CD4-positive, alpha-beta T cell treated with Interleukin-15 for 4 hours (primary cell): ENCODE results near the gene PAGR1.

ENCODE experiments used
- DNase-seq: peaks from one replicate; pipeline ENCODE4 v3.0.0-alpha.2; 2020; ENCODE audit warnings: low spot score

The PAGR1 gene

DNA sequence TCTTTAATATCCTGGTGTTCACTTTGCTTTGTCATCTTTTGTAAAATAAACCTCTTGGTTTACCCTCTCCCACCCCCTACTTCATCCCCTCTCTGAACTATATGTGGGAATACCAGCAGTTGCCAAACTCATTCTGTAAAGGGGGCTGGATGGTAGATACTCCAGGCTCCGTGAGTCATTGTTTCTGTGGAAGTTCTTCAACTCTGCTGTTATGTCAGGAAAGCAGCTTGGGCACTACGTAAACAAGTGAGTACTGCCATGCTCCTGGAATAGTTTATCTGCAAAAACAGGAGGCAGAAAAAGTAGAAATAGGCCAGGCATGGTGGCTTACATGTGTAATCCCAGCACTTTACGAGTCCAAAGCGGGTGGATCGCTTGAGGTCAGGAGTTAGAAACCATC is 21.9 kb downstream of the PAGR1 start:
- no peak for DNase-seq

DNA sequence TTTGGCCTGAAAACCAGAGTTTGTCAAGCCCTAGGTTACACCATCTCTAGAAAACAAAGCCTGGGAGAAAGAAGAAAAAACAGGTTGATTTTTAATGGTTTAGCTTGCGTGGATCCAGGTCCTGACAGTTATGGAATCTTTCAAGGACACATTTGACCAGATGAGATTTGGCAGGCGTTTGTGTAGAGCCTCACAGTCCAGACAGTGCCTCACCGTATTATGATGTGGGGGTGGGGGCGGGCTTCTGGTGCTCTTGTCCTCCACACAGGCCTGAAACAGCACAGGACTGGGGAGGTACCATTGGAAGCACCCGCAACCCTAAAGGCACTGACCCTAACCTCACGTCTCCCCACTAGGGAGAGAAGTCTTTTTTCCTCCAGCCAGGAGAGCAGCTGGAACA is 23.9 kb downstream of the PAGR1 start:
- DNase-seq, result no peak

DNA sequence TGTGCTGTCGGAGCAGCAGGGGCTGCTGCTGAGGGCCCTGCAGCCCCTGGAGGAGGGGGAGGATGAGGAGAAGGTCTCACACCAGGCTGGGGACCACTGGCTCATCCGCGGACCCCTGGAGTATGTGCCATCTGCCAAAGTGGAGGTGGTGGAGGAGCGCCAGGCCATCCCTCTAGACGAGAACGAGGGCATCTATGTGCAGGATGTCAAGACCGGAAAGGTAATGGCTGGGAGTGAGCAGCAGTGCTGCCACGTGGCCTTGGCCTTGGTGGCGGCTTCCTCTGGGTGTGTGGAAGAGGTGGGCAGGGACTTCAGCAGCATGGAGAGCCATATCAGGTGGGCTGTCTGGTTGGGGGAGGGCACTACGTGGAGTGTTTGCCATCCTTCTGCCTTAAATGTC is 24.3 kb downstream of the PAGR1 start:
- DNase-seq, result no peak

DNA sequence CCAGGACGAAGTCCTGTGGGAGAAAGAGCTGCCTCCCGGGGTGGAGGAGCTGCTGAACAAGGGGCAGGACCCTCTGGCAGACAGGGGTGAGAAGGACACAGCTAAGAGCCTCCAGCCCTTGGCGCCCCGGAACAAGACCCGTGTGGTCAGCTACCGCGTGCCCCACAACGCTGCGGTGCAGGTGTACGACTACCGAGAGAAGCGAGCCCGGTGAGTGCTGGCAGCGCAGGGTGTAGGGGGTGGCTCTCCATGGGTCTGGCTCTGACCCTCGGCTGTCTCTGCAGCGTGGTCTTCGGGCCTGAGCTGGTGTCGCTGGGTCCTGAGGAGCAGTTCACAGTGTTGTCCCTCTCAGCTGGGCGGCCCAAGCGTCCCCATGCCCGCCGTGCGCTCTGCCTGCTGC is 25.7 kb downstream of the PAGR1 start:
- no peak for DNase-seq

- DNase-seq, result no peak
Measured at GRCh38 chr16:29842732-29843346, 26.9 kb downstream of the PAGR1 start.

GRCh38 chr16:29843931-29844330 is 28.0 kb downstream of the PAGR1 start:
- no peak for DNase-seq

DNA sequence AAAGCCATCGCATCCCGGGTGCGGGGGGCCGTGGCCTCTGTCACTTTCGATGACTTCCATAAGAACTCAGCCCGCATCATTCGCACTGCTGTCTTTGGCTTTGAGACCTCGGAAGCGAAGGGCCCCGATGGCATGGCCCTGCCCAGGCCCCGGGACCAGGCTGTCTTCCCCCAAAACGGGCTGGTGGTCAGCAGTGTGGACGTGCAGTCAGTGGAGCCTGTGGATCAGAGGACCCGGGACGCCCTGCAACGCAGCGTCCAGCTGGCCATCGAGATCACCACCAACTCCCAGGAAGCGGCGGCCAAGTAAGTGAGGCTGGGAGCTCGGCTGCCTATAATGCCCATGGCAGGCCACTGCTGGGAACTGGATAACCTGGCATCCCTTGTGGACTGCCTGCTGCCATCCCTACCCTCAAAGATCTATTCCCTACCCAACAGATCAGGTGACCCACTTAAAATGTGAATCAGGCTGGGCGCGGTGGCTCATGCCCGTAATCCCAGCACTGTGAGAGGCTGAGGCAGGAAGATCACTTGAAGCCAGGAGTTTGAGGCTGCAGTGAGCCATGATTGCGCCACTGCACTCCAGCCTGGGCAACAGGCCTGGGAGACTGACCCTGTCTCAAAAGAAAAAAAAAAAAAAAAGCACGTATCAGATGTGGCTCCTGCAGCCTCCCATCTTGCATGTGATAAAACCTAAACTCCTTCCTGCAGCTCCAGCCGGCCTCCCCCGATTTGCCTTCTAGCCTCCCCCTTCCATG is 28.8 kb downstream of the PAGR1 start:
- no peak for DNase-seq

- no peak for DNase-seq
Measured at GRCh38 chr16:29845656-29846055, 29.7 kb downstream of the PAGR1 start.

- DNase-seq, result peak; percentile 82
Measured at GRCh38 chr16:29848420-29849297, 32.7 kb downstream of the PAGR1 start.

- no peak for DNase-seq
Measured at GRCh38 chr16:29849505-29849904, 33.6 kb downstream of the PAGR1 start.

DNA sequence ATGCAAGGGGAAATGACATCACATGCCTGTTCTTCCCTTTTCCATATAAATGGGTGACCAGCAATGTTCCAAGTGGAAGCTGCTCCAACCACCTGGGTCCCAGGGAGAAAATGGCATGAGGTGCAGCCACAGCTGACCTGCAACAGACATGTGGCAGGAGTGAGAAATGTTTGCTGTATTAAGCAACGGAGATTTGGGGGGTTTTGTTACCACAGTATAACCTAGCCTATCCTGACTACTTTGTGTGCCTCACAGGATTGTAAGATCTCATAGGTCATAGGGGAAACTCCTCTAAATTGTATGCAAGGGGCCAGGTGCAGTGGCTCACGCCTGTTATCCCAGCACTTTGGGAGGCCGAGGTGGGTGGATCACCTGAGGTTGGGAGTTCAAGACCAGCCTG is 35.0 kb downstream of the PAGR1 start:
- no peak for DNase-seq

DNA sequence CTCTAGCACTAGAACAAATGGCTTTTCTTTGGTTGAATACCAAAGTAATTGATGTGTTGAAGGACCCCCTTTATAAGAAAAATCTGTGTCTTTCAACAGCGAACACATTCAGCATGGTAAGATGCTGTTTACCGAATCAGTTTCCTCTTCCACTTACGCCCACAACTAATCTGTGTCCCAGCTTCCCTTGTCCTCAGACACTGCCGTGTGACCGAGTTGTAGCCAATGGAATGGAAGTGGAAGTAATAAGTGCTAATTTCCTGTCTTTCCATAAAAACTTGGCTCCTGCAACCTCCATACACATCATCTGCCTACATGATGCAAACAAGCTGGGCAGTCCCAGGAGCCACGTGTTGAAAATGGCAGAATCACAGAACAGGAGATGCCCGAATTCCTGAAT is 36.7 kb downstream of the PAGR1 start:
- DNase-seq, result no peak

DNA sequence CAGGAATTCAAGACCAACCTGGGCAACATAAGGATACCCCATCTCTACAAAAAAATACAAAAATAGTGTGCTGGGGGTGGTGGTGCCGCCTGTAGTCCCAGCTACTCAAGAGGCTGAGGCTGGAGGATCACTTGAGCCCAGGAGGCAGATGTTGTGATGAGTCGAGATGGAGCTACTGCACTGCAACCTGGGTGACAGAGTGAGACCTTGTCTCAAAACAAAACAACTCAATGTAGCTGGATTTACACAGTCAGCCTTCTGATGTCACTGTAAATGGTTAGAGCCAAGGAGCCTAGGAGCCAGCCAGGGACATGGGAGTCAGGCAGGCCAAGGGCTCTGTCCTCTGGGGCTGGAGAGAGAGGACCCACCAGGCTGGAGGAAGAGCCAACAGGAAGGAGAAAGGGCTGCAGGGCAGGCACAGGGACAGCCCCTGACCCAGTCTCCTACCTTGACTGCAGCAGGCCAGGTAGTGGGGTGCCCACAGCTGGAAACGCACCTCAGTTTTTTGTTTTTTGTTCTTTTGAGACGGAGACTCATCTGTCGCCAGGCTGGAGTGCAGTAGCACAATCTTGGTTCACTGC is 38.7 kb downstream of the PAGR1 start:
- no peak for DNase-seq

GRCh38 chr16:29857133-29857760 is 41.3 kb downstream of the PAGR1 start:
- DNase-seq, result no peak

GRCh38 chr16:29858149-29858849 is 42.3 kb downstream of the PAGR1 start:
- no peak for DNase-seq

- no peak for DNase-seq
Measured at GRCh38 chr16:29858974-29859373, 43.0 kb downstream of the PAGR1 start.

GRCh38 chr16:29860218-29860617 is 44.3 kb downstream of the PAGR1 start:
- DNase-seq, result no peak

DNA sequence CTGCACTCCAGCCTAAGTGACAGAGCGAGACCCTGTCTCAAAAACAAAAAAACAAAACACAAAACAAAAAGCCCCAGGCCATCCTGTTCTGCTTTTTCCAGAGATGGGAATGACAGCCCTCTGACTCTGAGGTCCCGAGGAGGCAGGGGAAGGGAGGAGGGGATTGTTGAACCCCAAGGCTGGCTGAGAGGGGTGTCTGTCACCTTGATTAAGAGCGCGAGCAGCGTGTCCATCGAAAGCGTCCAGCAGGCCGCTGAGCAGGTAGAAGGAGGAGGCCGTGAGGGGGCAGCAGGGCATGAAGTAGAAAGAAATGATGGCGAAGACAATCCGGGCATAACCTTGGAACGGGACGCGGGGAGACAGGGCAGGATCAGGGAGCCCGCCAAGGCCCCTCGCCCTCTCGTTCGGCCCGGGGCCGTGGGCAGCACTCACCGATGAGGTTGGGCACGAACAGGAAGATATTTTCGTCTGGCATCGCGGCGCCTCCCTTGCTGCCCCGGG is 46.5 kb downstream of the PAGR1 start:
- no peak for DNase-seq

DNA sequence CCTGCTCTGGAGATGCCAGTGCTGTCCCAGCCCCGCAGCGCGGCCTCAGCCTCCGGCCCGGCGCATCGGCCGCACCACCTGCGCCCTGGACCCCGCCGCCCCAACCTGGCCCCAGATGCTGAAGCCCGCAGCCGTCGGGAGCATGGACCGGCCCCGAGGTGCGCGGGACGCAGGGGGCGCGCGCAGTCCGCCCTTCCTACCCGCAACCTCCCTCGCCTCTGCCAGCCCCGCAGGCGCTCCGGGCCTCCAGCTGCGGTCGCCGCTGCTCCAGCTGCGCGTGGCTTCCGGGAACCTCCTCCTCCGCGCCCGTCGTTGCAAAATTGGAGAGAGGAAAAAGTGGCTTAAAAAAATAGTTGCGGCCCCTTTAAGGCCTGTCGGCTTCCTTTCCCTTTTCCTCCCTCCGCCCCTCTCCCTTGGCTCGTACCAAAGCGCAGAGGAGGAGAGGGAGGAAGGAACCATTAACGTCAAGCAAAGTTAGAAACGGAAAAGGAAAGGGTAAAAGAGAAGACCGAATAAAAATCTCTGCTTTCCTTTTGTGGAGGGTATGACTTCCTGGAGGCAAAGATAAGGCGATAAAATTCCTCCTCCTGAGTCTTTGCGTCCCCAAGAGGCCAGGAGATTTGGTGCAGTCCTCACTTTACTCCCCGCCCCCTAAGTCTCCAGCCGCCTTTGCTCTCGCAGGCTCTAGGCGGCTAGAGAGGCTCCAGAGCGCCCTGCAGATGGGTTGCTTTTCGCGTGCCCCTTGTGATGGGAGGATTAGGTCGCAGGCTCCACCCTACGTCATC is 47.1 kb downstream of the PAGR1 start, which contains the start of gene CDIPT:
Gene CDIPT, minus strand, starts transcription at position 343 of the 785 bp plus-strand sequence. CDS start 369 bp downstream, outside the sequence.
- peak; percentile 95 for DNase-seq

DNA sequence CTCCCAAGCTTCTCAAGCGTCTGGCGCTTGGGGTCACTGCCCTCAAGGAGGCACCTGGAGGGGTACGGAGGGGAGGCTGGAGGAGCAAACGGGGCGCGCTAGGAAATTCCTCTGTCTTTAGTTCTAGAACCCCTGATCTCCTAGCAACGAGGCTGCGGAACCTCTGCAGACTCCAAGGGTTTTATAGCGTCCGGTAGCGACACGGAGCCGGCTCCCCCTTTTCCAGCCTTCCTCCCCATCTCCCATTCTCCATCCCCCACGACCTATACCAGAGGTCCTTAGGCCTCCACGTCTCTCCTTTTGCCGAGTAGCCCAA is 47.7 kb downstream of the PAGR1 start:
- DNase-seq, result no peak
